ENCODE results near the gene SKIC3.

DNA sequence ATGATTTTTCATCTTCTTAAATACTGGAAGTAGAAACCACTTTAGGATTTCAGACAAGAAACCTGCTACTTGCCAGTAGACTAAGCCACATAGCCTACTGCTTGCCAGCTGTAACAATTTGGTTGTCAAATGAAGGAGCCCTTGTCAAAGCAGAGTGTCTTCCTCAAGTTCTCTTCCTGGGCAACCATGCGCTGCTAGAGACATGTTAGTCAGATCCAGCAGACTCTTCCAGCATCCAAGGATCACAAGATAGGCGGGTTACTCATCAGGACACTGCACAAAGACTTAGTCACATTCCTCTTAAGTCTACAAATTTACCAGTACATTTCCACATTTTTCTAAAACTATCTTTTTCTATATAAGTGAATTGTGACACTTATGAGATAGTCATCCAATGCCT is 24.4 kb downstream of the SKIC3 start:
- no peak for TF ChIP-seq POLR2A (IDR thresholded peaks at IDR 0.05)
- TF ChIP-seq, protein P1, sequence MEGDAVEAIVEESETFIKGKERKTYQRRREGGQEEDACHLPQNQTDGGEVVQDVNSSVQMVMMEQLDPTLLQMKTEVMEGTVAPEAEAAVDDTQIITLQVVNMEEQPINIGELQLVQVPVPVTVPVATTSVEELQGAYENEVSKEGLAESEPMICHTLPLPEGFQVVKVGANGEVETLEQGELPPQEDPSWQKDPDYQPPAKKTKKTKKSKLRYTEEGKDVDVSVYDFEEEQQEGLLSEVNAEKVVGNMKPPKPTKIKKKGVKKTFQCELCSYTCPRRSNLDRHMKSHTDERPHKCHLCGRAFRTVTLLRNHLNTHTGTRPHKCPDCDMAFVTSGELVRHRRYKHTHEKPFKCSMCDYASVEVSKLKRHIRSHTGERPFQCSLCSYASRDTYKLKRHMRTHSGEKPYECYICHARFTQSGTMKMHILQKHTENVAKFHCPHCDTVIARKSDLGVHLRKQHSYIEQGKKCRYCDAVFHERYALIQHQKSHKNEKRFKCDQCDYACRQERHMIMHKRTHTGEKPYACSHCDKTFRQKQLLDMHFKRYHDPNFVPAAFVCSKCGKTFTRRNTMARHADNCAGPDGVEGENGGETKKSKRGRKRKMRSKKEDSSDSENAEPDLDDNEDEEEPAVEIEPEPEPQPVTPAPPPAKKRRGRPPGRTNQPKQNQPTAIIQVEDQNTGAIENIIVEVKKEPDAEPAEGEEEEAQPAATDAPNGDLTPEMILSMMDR (IDR thresholded peaks at IDR 0.05), result no peak
- TF ChIP-seq EP300 (IDR thresholded peaks at IDR 0.05), result no peak

Data from sigmoid colon (tissue), 4 donors.